GM19023 (cell line): Measurements from ENCODE around the gene LRRC45.

ENCODE experiments used
- ATAC-seq: cut with Tn5 transposase; IDR thresholded peaks from one replicate; pipeline ENCODE4 v1.9.1; 2021; ENCODE audit warnings: mild to moderate bottlenecking, moderate library complexity; ENCODE audit not compliant: unreplicated experiment

LRRC45 gene

DNA sequence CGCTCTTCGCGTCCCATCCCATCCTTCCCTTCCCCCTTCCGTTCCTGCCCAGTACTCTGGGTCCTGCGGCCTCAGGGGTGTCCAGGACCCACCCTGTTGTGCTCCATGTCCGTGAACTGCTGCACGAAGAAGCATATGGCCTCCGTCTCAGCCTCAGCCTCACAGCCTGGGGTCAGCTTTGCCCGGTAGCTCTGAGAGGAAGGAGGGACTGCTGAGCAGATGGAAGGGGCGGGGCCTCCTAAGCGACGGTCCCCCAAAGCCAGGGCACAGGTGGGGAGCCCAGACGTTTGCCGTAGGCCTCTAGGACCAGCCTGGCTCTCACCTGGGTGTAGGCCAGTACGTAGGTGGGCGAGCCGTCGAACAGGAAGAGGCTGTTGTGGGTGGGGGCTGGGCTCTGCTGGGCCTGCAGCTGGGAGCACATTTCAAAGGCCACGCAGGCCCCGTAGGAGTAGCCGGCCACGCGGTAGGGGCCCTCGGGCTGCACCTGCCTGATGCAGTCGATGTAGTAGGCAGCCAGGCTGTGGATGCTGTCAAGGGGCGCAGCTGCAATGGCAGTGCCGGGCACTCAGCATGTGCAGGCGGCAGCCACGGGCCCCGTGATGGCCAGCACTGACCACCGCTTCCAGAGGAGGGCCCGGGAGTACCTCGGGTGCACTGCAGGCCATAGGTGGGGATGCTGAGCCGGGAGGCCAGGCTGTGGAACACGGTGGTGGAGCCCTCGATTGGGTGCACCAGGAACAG lies 57.1 kb downstream of the LRRC45 start:
- no peak for ATAC-seq
